EH (cell line): Measurements from ENCODE around the gene SLC35G3.
"Not testable (repeated sequence)": the region's sequence is repeated elsewhere in the genome, so short reads cannot be mapped to it uniquely, and the experiment has no call there.

ENCODE experiments used
- DNase-seq: peaks from one replicate; pipeline ENCODE4 v3.0.0-alpha.2; 2015; ENCODE audit warnings: low read depth

Gene SLC35G3

GRCh38 chr17:35210741-35211140 is 16.5 kb upstream of the SLC35G3 start:
- DNase-seq, result no peak

DNA sequence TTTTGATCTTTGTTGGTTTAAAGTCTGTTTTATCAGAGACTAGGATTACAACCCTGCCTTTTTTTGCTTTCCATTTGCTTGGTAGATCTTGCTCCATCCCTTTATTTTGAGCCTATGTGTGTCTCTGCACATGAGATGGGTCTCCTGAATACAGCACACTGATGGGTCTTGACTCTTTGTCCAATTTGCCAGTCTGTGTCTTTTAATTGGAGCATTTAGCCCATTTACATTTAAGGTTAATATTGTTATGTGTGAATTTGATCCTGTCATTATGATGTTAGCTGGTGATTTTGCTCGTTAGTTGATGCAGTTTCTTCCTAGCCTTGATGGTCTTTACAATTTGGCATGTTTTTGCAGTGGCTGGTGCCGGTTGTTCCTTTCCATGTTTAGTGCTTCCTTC is 8.4 kb upstream of the SLC35G3 start:
- DNase-seq, result not testable (repeated sequence)

DNA sequence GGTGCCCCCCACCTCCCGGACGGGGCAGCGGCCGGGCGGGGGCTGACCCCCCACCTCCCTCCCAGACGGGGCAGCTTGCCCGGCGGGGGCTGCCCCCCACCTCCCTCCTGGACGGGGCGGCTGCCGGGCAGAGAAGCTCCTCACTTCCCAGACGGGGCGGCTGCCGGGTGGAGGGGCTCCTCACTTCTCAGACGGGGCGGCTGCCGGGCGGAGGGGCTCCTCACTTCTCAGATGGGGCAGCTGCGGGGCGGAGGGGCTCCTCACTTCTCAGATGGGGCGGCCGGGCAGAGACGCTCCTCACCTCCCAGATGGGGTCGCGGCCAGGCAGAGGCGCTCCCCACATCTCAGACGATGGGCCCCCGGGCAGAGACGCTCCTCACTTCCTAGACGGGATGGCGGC is 869 bp upstream of the SLC35G3 start:
- DNase-seq, result not testable (repeated sequence)

DNA sequence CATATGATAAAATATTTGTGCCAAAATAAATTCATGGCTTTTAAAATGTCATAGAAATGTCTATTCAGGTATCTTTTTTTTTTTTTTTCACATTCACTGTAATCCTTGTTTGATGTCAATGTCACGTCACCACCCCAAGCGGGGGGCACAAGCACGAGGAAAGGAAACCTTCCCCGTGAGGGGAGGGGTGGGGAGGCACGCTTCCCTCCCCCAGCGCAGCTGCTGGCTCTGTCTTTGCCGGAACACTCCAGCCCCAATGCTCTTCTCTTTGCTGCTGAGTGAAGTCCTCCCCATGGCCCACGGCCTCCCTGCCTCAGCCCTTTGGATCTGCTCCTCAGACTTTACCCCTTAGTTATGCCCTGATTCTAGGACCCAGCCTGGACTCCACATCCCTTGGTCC is 1.5 kb downstream of the SLC35G3 start:
- DNase-seq, result no peak

GRCh38 chr17:35191001-35191695 is 3.0 kb downstream of the SLC35G3 start:
- no peak for DNase-seq

DNA sequence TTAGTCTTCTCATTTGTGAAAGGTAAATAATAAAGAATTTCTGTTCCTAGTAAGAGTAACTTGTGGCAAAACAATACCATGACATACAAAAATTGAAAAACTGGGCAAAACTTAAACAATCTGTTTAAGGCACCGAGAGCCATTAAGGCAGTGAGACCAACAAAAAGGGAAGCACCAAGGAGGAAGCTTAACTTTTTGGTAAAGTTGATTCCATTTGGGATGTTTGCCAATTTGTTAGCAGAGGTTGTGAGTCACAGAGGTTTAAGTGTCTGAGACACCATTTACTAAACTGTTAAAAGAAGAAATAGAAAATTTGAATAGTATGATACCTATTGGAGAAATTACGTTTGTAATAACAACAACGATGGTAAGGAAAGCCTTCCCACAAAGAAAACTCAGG is 4.9 kb downstream of the SLC35G3 start:
- DNase-seq, result peak; percentile 17

GRCh38 chr17:35188111-35188510 is 6.1 kb downstream of the SLC35G3 start:
- DNase-seq, result no peak

- no peak for DNase-seq
Measured at GRCh38 chr17:35187481-35187880, 6.7 kb downstream of the SLC35G3 start.

GRCh38 chr17:35185849-35186248 is 8.3 kb downstream of the SLC35G3 start:
- no peak for DNase-seq

DNA sequence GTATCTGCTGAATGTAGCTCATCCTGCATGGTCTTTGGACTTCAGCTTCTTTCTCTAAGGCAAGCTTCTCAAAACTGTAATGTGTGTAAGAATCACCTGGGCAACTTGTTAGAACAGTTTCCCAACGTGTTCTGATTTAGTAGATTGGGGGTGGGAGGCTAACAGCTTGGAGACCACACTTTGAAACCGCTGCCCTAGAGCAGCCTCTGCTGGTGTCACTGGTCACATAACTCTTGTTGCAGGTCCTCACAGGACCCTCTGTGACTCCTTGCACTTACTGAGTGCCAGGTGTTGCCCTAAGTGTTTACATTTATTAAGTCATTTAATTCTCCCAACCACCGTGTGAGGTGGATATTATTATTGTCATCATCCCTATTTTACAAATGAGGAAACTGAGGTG is 9.9 kb downstream of the SLC35G3 start:
- DNase-seq, result no peak

GRCh38 chr17:35183332-35183731 is 10.9 kb downstream of the SLC35G3 start:
- DNase-seq, result no peak

DNA sequence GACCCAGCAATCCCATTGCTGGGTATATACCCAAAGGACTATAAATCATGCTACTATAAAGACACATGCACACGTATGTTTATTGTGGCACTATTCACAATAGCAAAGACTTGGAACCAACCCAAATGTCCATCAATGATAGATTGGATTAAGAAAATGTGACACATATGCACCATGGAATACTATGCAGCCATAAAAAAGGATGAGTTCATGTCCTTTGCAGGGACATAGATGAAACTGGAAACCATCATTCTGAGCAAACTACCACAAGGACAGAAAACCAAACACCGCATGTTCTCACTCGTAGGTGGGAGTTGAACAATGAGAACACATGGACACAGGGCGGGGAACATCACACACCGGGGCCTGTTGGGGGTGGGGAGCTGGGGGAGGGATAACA is 14.8 kb downstream of the SLC35G3 start:
- not testable (repeated sequence) for DNase-seq

GRCh38 chr17:35176897-35177296 is 17.3 kb downstream of the SLC35G3 start:
- no peak for DNase-seq

- no peak for DNase-seq
Measured at GRCh38 chr17:35175638-35176415, 18.4 kb downstream of the SLC35G3 start.

- DNase-seq, result no peak
Measured at GRCh38 chr17:35174835-35175334, 19.3 kb downstream of the SLC35G3 start.

- not testable (repeated sequence) for DNase-seq
Measured at GRCh38 chr17:35172321-35172720, 21.9 kb downstream of the SLC35G3 start.

- peak; percentile 29 for DNase-seq
Measured at GRCh38 chr17:35171834-35172233, 22.4 kb downstream of the SLC35G3 start.

DNA sequence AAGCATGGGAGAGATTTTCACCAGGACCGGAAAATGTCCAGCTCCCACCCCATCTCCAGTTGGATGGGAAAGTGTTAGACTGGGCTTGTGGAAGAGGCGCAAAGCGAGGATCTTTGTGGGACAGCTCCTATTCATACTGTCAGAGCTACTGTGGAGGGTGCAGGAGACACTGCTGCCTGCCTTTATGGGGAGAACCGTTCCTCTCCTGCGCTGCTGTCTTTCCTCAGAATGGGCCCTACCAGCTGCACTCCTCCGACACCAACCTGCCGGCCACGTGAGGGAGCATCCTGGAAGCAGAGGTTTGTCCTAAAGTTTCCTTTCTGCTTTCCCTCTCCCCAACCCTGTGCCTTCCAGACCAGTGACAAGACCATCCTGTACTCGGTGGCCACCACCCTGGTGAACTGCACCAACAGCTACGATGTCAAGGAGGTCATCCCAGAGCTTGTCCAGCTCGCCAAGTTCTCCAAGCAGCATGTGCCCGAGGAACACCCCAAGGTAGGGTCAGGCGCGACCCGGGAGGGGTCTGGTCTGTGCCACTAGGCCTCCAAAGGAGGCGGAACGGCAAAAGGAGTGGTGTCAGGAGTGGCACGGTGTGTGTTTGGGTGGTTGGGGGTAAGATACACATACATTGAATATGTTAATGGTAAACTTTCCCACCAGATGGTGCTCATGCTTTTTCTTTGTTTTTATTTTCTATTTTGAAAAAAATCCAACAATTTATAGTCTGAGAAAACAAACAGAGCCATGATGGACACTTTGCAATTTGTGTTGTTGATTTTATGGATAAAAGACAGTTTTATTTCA is 23.0 kb downstream of the SLC35G3 start:
- DNase-seq, result peak; percentile 39

DNA sequence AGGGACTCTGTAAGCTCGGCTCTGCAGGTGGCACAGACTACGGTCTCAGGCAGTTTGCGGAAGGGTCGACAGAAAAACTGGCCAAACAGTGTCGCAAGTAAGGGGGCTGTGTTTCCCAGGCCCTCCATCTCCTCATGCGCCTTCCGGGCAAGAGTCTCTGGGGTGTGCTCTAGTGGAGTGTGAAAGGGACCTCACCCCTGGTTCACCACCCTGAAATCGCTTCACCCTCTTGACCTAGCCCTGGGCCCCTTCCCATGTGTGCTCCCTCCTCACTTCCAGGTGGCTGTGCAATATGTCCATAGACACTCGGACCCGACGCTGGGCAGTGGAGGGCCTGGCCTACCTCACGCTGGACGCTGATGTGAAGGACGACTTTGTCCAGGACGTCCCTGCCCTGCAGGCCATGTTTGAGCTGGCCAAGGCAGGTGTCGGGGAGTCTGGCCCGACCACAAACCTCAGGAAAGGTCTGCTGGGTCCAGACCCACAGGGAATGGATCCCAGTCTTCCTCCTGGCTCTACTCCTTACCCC is 24.3 kb downstream of the SLC35G3 start:
- no peak for DNase-seq

- peak; percentile 57 for DNase-seq
Measured at GRCh38 chr17:35167666-35168065, 26.5 kb downstream of the SLC35G3 start.

- DNase-seq, result no peak
Measured at GRCh38 chr17:35167046-35167445, 27.1 kb downstream of the SLC35G3 start.

GRCh38 chr17:35166526-35166925 is 27.7 kb downstream of the SLC35G3 start:
- no peak for DNase-seq
